Measurements from ENCODE around the gene CRISP1.

GRCh38 chr6:49847014-49847413, 19.3 kb downstream of the CRISP1 start:
- TF ChIP-seq CTCF (IDR thresholded peaks at IDR 0.05) (no peak), POLR2AphosphoS5 (IDR thresholded peaks at IDR 0.05) (no peak)

All from sigmoid colon (tissue), 4 donors.